Endothelial cell of coronary artery (primary cell): ENCODE measurements around the gene CRYGA. TPM values are rescaled to one million over a fixed set of nuclear protein-coding genes. Genes with fewer than 3 reads are reported as not detected.

Experiments
- total RNA-seq: library from RNA; depleted of rRNA; stranded (reverse); fragments of >200 nt; gene quantifications from 2 replicates; pipeline ENCODE4 v1.2.3, GENCODE V29; 2014

Gene CRYGA
- not detected in 2 replicates for total RNA-seq

GRCh38 chr2:208163489-208163888, at the start of gene CRYGA:
Gene CRYGA, minus strand, starts transcription at chr2:208163589. Its CDS starts 33 bp downstream, at chr2:208163556.

GRCh38 chr2:208189810-208190503, 26.6 kb upstream of the CRYGA start, which contains the start of gene C2orf80:
Gene C2orf80, minus strand, starts transcription at chr2:208190030. Its CDS starts 3,044 bp downstream, at chr2:208186986.

GRCh38 chr2:208146006-208146405, 17.4 kb downstream of the CRYGA start, which contains the start of gene CRYGB:
Gene CRYGB, minus strand, starts transcription at chr2:208146158. Its CDS starts 38 bp downstream, at chr2:208146120.

GRCh38 chr2:208129744-208130711, 33.4 kb downstream of the CRYGA start, which contains the start of gene CRYGC:
Gene CRYGC, minus strand, starts transcription at chr2:208129828. Its CDS starts 36 bp downstream, at chr2:208129792.

GRCh38 chr2:208124013-208124715, 39.2 kb downstream of the CRYGA start, which contains the start of gene CRYGD:
Gene CRYGD, minus strand, starts transcription at chr2:208124524. Its CDS starts 51 bp downstream, at chr2:208124473.

Other genes starting within 250 kb of the CRYGA start
- 7.2 and 12.0 TPM in 2 replicates for gene PLEKHM3, start 138.1 kb downstream of the CRYGA start, total RNA-seq
- gene CRYGD, start 39.1 kb downstream of the CRYGA start, total RNA-seq, result not detected in 2 replicates
- not detected in 2 replicates for gene CRYGC, start 33.8 kb downstream of the CRYGA start, total RNA-seq
- gene CRYGB, start 17.4 kb downstream of the CRYGA start, total RNA-seq, result not detected in 2 replicates
- gene C2orf80, start 26.4 kb upstream of the CRYGA start, total RNA-seq, result not detected in 2 replicates
- 68.9 and 83.4 TPM in 2 replicates for gene IDH1, start 91.5 kb upstream of the CRYGA start, total RNA-seq
- gene PIKFYVE, start 102.7 kb upstream of the CRYGA start, total RNA-seq, result 21.1 and 26.3 TPM in 2 replicates
- gene PTH2R, start 243.2 kb upstream of the CRYGA start, total RNA-seq, result not detected in 2 replicates